GM12892 (cell line): ENCODE results near the gene MYH10.

ENCODE experiments used
- POLR2A ChIP-seq: IDR thresholded peaks from 2 replicates; pipeline ENCODE4 v1.6.1; 2011; ENCODE audit warnings: low read depth, low read length, control low read depth
- POLR2AphosphoS5 ChIP-seq: IDR thresholded peaks from 2 replicates; pipeline ENCODE4 v1.6.1; 2011; ENCODE audit warnings: low read depth, low read length, control low read depth
- TAF1 ChIP-seq: IDR thresholded peaks from 2 replicates; pipeline ENCODE4 v1.6.1; 2011; ENCODE audit warnings: low read depth, mild to moderate bottlenecking, control low read depth, low read length, borderline replicate concordance

DNA sequence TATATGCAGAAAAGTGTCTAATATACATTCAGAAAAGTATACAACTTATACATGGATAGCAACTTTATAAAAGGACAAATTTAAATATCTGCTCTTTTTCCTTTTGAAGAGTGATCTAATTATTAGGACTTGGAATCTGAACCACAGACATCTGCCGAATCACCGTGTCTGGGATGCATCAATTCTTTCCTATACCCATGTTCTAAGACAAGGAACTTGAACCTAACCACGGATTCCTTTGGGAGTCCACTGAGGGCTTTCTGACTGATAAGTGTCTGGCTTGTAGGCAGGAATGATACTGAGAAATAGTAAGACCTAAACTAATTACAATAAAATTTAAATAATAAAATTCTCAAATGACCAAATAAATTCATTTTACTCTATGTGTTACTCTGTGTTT is 140.7 kb downstream of the MYH10 start:
- TF ChIP-seq POLR2A, result no peak
- TF ChIP-seq TAF1, result no peak
- no peak for TF ChIP-seq POLR2AphosphoS5
